Panc1 (cell line): ENCODE measurements around the gene CENPU.

Experiments
- CTCF ChIP-seq: fragments of 450-650 bp; IDR thresholded peaks from 2 replicates; pipeline ENCODE4 v1.5.1; 2017; ENCODE audit warnings: mild to moderate bottlenecking
- POLR2AphosphoS5 ChIP-seq: IDR thresholded peaks from 2 replicates; pipeline ENCODE4 v1.6.1; 2012; ENCODE audit warnings: mild to moderate bottlenecking, low read depth, low read length, moderate library complexity
- TF ChIP-seq, protein P1 (sequence below), 2 experiments: IDR thresholded peaks; 2 replicates each; pipeline ENCODE4 v1.6.1; 2011 to 2012; ENCODE audit warnings: low read depth in 2 of 2, control low read depth in 1 of 2, low read length in 1 of 2, mild to moderate bottlenecking in 1 of 2, moderate library complexity in 1 of 2; ENCODE audit not compliant: insufficient read depth in 1 of 2

GRCh38 chr4:184776821-184777220 is 42.9 kb upstream of the CENPU start:
- TF ChIP-seq POLR2AphosphoS5 (no peak), CTCF (no peak)
- TF ChIP-seq, protein P1, sequence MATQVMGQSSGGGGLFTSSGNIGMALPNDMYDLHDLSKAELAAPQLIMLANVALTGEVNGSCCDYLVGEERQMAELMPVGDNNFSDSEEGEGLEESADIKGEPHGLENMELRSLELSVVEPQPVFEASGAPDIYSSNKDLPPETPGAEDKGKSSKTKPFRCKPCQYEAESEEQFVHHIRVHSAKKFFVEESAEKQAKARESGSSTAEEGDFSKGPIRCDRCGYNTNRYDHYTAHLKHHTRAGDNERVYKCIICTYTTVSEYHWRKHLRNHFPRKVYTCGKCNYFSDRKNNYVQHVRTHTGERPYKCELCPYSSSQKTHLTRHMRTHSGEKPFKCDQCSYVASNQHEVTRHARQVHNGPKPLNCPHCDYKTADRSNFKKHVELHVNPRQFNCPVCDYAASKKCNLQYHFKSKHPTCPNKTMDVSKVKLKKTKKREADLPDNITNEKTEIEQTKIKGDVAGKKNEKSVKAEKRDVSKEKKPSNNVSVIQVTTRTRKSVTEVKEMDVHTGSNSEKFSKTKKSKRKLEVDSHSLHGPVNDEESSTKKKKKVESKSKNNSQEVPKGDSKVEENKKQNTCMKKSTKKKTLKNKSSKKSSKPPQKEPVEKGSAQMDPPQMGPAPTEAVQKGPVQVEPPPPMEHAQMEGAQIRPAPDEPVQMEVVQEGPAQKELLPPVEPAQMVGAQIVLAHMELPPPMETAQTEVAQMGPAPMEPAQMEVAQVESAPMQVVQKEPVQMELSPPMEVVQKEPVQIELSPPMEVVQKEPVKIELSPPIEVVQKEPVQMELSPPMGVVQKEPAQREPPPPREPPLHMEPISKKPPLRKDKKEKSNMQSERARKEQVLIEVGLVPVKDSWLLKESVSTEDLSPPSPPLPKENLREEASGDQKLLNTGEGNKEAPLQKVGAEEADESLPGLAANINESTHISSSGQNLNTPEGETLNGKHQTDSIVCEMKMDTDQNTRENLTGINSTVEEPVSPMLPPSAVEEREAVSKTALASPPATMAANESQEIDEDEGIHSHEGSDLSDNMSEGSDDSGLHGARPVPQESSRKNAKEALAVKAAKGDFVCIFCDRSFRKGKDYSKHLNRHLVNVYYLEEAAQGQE (IDR thresholded peaks at IDR 0.05; ENCODE audit: insufficient read depth in 1 of 2, low read depth in 2 of 2, low read length in 1 of 2): no peak
